AG04450 (cell line): ENCODE measurements around the gene NEFH. TPM values are rescaled to one million over a fixed set of nuclear protein-coding genes. Genes with fewer than 3 reads are reported as not detected.

Experiments
- CTCF ChIA-PET: fragments of 300-600, 350-600 bp; formaldehyde crosslinking; extraction: SDS; loops from one replicate; lab custom pipeline; 2022; ENCODE audit warnings: antibody characterized with exemption, inconsistent platforms; lab: Charles Lee
- POLR2A ChIA-PET: fragments of 350-600 bp; formaldehyde crosslinking; extraction: SDS; loops from one replicate; lab custom pipeline; 2021; ENCODE audit warnings: antibody characterized with exemption, inconsistent platforms; lab: Yijun Ruan, JAX
- DNase-seq: peaks from one replicate; pipeline ENCODE4 v3.0.0-alpha.2; 2011; ENCODE audit warnings: low read depth, low spot score
- H3K27ac ChIP-seq: one replicate; pipeline ENCODE4 v1.5.1; 2012; ENCODE audit warnings: low read depth, low read length, control low read depth
- H3K27me3 ChIP-seq: one replicate; pipeline ENCODE4 v1.6.0; 2012; ENCODE audit warnings: low read length; ENCODE audit not compliant: control insufficient read depth, insufficient read depth
- H3K4me3 ChIP-seq: 2 replicates; pipeline ENCODE4 v1.5.1; 2011; ENCODE audit warnings: mild to moderate bottlenecking, low read depth, low read length, control low read depth
- H3K9me3 ChIP-seq: 2 replicates; pipeline ENCODE4 v1.5.1; 2012; ENCODE audit warnings: low read length; ENCODE audit not compliant: control insufficient read depth, insufficient read depth
- polyA plus RNA-seq: library from polyadenylated mRNA; depleted of rRNA; stranded (reverse); fragments of >200 nt; gene quantifications from 2 replicates; pipeline ENCODE4 v1.2.3, GENCODE V29; 2011
- TF ChIP-seq, protein P1 (sequence below): IDR thresholded peaks from 2 replicates; pipeline ENCODE4 v1.5.1; 2011; ENCODE audit warnings: low read depth, low read length, control low read depth, inconsistent platforms

Gene NEFH
- polyA plus RNA-seq, 1 experiment: 2.0 TPM

DNA sequence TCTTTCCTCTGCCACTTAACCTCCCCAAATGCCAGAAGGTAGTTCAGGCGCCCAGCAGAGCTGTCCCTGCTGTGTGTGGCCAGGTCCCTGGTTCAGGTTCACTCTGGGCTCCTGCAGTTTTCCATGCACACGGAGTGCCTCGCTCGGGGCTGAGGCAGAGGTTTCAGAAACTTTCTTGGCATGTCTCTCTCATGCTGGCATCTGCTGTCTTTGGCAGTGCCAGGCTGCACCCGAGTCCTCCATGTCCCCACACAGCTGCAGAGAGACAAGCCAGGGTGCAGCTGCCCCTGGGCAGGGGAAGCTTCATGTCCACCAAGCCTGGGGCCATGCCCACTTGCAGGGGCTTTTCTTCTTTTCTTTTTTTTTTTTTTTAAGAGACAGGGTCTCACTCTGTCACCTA, 7.0 kb upstream of the NEFH start:
- Histone ChIP-seq H3K4me3 (no peak overlapping the region), H3K27me3 (peaks cover 36% of the 10 kb centered on the region), H3K9me3 (no peaks in the 10 kb centered on the region; the same call in 1 of the 2 replicates), H3K27ac (no peak overlapping the region)
- no peak for DNase-seq
- POLR2A ChIA-PET: no interaction called here
- TF ChIP-seq, protein P1, sequence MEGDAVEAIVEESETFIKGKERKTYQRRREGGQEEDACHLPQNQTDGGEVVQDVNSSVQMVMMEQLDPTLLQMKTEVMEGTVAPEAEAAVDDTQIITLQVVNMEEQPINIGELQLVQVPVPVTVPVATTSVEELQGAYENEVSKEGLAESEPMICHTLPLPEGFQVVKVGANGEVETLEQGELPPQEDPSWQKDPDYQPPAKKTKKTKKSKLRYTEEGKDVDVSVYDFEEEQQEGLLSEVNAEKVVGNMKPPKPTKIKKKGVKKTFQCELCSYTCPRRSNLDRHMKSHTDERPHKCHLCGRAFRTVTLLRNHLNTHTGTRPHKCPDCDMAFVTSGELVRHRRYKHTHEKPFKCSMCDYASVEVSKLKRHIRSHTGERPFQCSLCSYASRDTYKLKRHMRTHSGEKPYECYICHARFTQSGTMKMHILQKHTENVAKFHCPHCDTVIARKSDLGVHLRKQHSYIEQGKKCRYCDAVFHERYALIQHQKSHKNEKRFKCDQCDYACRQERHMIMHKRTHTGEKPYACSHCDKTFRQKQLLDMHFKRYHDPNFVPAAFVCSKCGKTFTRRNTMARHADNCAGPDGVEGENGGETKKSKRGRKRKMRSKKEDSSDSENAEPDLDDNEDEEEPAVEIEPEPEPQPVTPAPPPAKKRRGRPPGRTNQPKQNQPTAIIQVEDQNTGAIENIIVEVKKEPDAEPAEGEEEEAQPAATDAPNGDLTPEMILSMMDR: no peak
- CTCF ChIA-PET: interaction anchor here (0.9 to 1.1 kb wide), 2 partner anchors 10 to 80 kb away, joined by 3 read pairs; partner anchors contain the start of gene THOC5

GRCh38 chr22:29475550-29475949, 4.5 kb upstream of the NEFH start:
- no peak for DNase-seq
- Histone ChIP-seq H3K27ac (no peak overlapping the region), H3K27me3 (peaks cover 46% of the 10 kb centered on the region), H3K9me3 (no peaks in the 10 kb centered on the region; the same call in 1 of the 2 replicates), H3K4me3 (no peak overlapping the region)
- ChIA-PET POLR2A (no interaction called here), CTCF (no interaction called here)
- TF ChIP-seq, protein P1: no peak

- TF ChIP-seq, protein P1: no peak
- Histone ChIP-seq H3K9me3 (no peaks in the 10 kb centered on the region; the same call in 1 of the 2 replicates), H3K27ac (no peak overlapping the region), H3K4me3 (no peak overlapping the region), H3K27me3 (peaks cover 44% of the 10 kb centered on the region)
- no peak for DNase-seq
- ChIA-PET CTCF (no interaction called here), POLR2A (no interaction called here)
Measured at GRCh38 chr22:29476116-29476515, 3.9 kb upstream of the NEFH start.

- Histone ChIP-seq H3K4me3 (no peak overlapping the region), H3K27ac (no peak overlapping the region), H3K9me3 (no peaks in the 10 kb centered on the region; the same call in 1 of the 2 replicates), H3K27me3 (peaks cover 56% of the 10 kb centered on the region)
- DNase-seq: no peak
- TF ChIP-seq, protein P1: no peak
- POLR2A ChIA-PET: no interaction called here
- CTCF ChIA-PET: no interaction called here
Measured at GRCh38 chr22:29477723-29478318, 2.2 kb upstream of the NEFH start.
